Measurements from ENCODE around the gene UPF2.

DNA sequence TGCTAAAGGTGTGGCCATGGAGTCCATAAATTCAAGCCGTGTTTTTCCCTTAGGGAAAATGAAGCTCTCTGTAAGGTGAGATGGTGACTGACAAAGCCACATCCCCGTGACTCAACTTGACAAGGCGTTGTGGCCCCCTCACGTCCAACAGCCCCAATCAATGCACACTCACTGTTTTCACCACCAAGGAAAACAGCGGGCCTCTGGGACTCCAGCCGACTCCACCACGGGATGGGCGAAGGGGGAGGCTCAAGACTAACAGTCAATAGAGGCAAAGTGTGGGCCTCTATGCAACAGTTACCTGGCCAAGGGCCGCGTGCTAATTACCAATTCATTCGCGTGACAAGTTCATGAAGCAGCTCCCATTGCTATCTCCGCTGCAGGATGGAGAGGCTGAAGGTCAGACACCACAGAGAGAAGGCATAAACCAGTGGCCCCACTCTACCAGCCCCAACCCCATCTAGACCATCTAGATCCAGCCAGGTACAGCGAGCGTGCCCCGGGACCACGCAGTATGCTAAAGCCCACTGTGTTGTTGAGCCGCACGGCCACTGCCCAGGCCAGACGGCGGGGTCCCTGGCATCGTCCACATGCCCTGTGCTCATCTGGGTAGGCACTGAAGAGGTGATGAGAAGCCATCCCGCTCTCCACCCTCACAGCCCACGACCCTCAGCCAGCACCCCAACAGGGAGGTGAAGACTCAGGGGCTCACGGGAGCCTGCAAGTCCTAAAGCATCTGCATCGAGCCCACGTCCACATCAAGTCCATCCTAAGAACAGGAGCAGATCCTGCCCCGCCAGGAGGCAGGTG, 143.3 kb downstream of the UPF2 start:
- TF ChIP-seq, protein P1, sequence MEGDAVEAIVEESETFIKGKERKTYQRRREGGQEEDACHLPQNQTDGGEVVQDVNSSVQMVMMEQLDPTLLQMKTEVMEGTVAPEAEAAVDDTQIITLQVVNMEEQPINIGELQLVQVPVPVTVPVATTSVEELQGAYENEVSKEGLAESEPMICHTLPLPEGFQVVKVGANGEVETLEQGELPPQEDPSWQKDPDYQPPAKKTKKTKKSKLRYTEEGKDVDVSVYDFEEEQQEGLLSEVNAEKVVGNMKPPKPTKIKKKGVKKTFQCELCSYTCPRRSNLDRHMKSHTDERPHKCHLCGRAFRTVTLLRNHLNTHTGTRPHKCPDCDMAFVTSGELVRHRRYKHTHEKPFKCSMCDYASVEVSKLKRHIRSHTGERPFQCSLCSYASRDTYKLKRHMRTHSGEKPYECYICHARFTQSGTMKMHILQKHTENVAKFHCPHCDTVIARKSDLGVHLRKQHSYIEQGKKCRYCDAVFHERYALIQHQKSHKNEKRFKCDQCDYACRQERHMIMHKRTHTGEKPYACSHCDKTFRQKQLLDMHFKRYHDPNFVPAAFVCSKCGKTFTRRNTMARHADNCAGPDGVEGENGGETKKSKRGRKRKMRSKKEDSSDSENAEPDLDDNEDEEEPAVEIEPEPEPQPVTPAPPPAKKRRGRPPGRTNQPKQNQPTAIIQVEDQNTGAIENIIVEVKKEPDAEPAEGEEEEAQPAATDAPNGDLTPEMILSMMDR (IDR thresholded peaks at IDR 0.05; ENCODE audit: low read length): no peak
- no peak for TF ChIP-seq EZH2 (optimal IDR thresholded peaks at IDR 0.05; ENCODE audit: low read depth, low read length)
